Osteoblast (primary cell): Measurements from ENCODE around the gene MEF2A. TPM values are rescaled to one million over a fixed set of nuclear protein-coding genes. Genes with fewer than 3 reads are reported as not detected.
"Not testable (repeated sequence)": the region's sequence is repeated elsewhere in the genome, so short reads cannot be mapped to it uniquely, and the experiment has no call there.

ENCODE experiments used
- DNase-seq: peaks from one replicate; pipeline ENCODE4 v3.0.0; 2011; ENCODE audit warnings: low spot score, mixed read lengths; ENCODE audit not compliant: insufficient read length; ENCODE audit errors: missing footprints
- H2AFZ ChIP-seq: 2 replicates; pipeline ENCODE4 v1.6.0; 2011; ENCODE audit warnings: mild to moderate bottlenecking, low read length
- H3K27ac ChIP-seq: 2 replicates; pipeline ENCODE4 v1.5.1; 2011; ENCODE audit warnings: mild to moderate bottlenecking, low read depth, low read length, moderate library complexity
- H3K27me3 ChIP-seq: 2 replicates; pipeline ENCODE4 v1.6.0; 2012; ENCODE audit warnings: mild to moderate bottlenecking, control low read depth, inconsistent platforms, low read length, moderate library complexity; ENCODE audit not compliant: insufficient read depth
- H3K36me3 ChIP-seq: 2 replicates; pipeline ENCODE4 v1.5.1; 2011; ENCODE audit warnings: mild to moderate bottlenecking, low read length, control low read depth, moderate library complexity; ENCODE audit not compliant: insufficient read depth
- H3K4me1 ChIP-seq: 2 replicates; pipeline ENCODE4 v1.5.1; 2011; ENCODE audit warnings: mild to moderate bottlenecking, low read length, control low read depth, moderate library complexity; ENCODE audit not compliant: insufficient read depth
- H3K4me2 ChIP-seq: 2 replicates; pipeline ENCODE4 v1.6.0; 2011; ENCODE audit warnings: mild to moderate bottlenecking, low read length; ENCODE audit not compliant: insufficient read depth
- H3K4me3 ChIP-seq: fragments of 200-600 bp; sonication (generic); 3 replicates; pipeline ENCODE4 v1.5.1; 2012; ENCODE audit warnings: mild to moderate bottlenecking, low read length, inconsistent platforms; ENCODE audit not compliant: insufficient read depth
- H3K79me2 ChIP-seq: 2 replicates; pipeline ENCODE4 v1.6.0; 2012; ENCODE audit warnings: mild to moderate bottlenecking, low read length, control low read depth, inconsistent platforms; ENCODE audit not compliant: insufficient read depth
- H3K9me3 ChIP-seq: 2 replicates; pipeline ENCODE4 v1.5.1; 2011; ENCODE audit warnings: low read depth, low read length, control low read depth
- H4K20me1 ChIP-seq: 2 replicates; pipeline ENCODE4 v1.6.0; 2012; ENCODE audit warnings: mild to moderate bottlenecking, low read length, control low read depth; ENCODE audit not compliant: insufficient read depth
- CTCF ChIP-seq: IDR thresholded peaks from 2 replicates; pipeline ENCODE4 v1.5.1; 2011; ENCODE audit warnings: mild to moderate bottlenecking, low read depth, low read length, moderate library complexity; ENCODE audit errors: extremely low read depth
- total RNA-seq: library from RNA; depleted of rRNA; stranded (reverse); fragments of >200 nt; gene quantifications from 2 replicates; pipeline ENCODE4 v1.2.3, GENCODE V29; 2012

The MEF2A gene
- total RNA-seq, 1 donor: 55.4 TPM

DNA sequence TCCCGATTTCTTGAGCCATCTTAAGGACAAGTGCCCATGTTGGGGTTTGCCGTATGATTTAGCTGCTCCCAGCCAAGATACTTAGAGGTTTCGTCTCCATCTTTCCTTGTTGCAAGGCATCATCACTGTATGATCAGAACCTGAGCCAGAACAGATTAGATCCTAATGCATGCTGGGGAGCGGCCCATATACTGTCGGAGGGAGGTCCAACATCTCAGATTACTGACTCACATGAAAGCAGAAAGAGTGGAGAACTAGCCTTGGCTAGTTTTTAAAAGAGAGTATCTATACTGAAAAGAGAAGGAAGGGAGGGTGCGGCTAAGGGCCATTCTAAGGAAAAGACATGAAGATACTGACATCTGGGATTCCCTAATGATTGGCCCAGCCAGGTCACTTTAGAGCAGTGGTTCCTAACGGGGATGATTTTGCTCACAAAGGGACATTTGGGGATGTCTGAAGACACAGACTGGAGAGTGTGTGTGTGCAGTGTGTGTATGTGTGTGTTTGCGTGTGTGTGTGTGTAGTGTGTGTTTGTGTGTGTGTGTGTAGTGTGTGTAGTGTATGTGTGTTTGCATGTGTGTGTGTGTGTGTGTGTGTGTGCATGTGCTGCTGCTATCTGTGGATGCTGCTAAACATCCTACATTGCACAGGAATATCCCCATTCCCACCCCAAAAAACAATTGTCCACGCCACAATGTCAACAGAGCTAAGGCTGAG is 179.7 kb downstream of the MEF2A start:
- TF ChIP-seq CTCF: no peak
- Histone ChIP-seq H3K27me3 (no peaks in the 10 kb centered on the region), H3K79me2 (no peaks in the 10 kb centered on the region), H3K4me1 (no peaks in the 10 kb centered on the region), H3K9me3 (no peaks in the 10 kb centered on the region), H2AFZ (no peak overlapping the region), H3K27ac (no peak overlapping the region), H3K4me3 (no peak overlapping the region), H3K36me3 (no peaks in the 10 kb centered on the region), H3K4me2 (no peak overlapping the region), H4K20me1 (no peaks in the 10 kb centered on the region)
- no peak for DNase-seq

- DNase-seq: no peak
- no peak overlapping the region for H3K27ac ChIP-seq
- H3K4me3 ChIP-seq: no peak overlapping the region
- H3K4me1 ChIP-seq: no peaks in the 10 kb centered on the region
- H3K79me2 ChIP-seq: no peaks in the 10 kb centered on the region
- no peak for TF ChIP-seq CTCF
- H3K4me2 ChIP-seq: no peak overlapping the region
- no peaks in the 10 kb centered on the region for H3K27me3 ChIP-seq
- no peaks in the 10 kb centered on the region for H3K9me3 ChIP-seq
- H3K36me3 ChIP-seq: no peaks in the 10 kb centered on the region
- peak overlapping the region; percentile 37 for H2AFZ ChIP-seq
- no peaks in the 10 kb centered on the region for H4K20me1 ChIP-seq
Measured at GRCh38 chr15:99749386-99749785, 183.6 kb downstream of the MEF2A start.

DNA sequence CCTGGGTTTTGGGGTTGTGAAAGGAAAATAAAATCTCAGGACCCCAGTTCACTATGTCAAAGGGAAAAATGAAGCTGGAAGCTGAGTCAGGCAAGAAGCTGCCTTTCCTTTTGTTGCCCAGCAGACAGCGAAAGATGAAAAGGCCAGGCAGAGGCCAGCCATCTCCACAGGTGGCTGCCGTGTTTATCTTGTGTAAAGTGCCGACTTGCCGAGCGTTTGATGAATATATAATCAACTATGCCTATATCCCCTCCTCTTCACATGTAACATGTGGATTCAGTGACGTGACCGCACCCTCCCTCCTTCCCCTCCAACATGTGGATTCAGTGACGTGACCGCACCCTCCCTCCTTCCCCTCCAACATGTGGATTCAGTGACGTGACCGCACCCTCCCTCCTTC is 184.5 kb downstream of the MEF2A start:
- H3K4me1 ChIP-seq, H3K79me2 ChIP-seq, H2AFZ ChIP-seq, H3K27ac ChIP-seq, H4K20me1 ChIP-seq, H3K4me3 ChIP-seq, H3K4me2 ChIP-seq, H3K36me3 ChIP-seq, DNase-seq, H3K9me3 ChIP-seq, H3K27me3 ChIP-seq: not testable (repeated sequence)

DNA sequence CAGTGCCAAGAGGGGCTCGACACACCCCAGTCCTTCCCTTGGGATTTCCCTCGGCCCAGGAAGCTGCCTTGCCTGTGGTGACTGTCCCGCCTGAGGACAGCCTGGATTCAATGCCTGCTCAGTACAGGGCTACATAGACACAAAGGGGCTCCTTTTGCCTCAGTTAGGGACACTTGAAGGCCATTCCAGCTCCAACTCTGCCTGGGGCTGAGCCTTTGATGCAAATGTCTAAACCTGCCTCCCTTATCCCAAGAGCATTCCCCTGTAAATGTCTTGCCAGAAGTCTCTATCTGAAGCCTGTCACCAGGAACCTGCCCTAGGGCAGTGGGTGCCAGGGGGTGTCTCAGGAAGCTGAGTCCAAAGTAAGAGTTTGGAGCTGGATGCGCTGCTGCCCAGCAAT is 186.8 kb downstream of the MEF2A start:
- Histone ChIP-seq H3K4me1 (no peaks in the 10 kb centered on the region), H2AFZ (no peak overlapping the region), H4K20me1 (no peaks in the 10 kb centered on the region), H3K9me3 (no peaks in the 10 kb centered on the region), H3K27ac (no peak overlapping the region), H3K4me3 (no peak overlapping the region), H3K36me3 (no peaks in the 10 kb centered on the region), H3K4me2 (no peak overlapping the region), H3K79me2 (no peaks in the 10 kb centered on the region), H3K27me3 (no peaks in the 10 kb centered on the region)
- DNase-seq: no peak
- TF ChIP-seq CTCF: no peak
